Measurements from ENCODE around the gene NLRP3. TPM values are rescaled to one million over a fixed set of nuclear protein-coding genes. Genes with fewer than 3 reads are reported as not detected.

Gene NLRP3
- total and polyA plus RNA-seq, 4 donors = 0.28 to 1.9 (median 0.61) TPM

GRCh38 chr1:247406014-247406656 is 9.8 kb upstream of the NLRP3 start:
- no peak overlapping the region for H3K27ac ChIP-seq (ENCODE audit: low read depth in 1 of 2, low read length in 2 of 2)
- DNase-seq (ENCODE audit: low spot score) = no peak
- WGBS = 90% methylated on average over 40 of the region's 40 CpGs
- H3K36me3 ChIP-seq (ENCODE audit: control insufficient read depth in 4 of 4, insufficient read depth in 3 of 4, low read depth in 1 of 4, low read length in 3 of 4) = no peaks in the 10 kb centered on the region
- H3K4me1 ChIP-seq (ENCODE audit: control insufficient read depth in 4 of 4, insufficient read depth in 4 of 4, low read length in 3 of 4) = no peaks in the 10 kb centered on the region
- no peak overlapping the region for H3K4me3 ChIP-seq (ENCODE audit: low read depth in 1 of 3, low read length in 3 of 3)
- no peaks in the 10 kb centered on the region for H3K27me3 ChIP-seq (ENCODE audit: control insufficient read depth in 4 of 4, insufficient read depth in 4 of 4, low read length in 3 of 4)
- no peaks in the 10 kb centered on the region for H3K9me3 ChIP-seq (ENCODE audit: control insufficient read depth in 4 of 4, low read length in 3 of 4)
- TF ChIP-seq GABPA (IDR thresholded peaks at IDR 0.05 in 1 of 2, conservative IDR thresholded peaks at IDR 0.05 in 1 of 2) = no peak
- no peak for TF ChIP-seq CTCF (IDR thresholded peaks at IDR 0.05; ENCODE audit: low read depth, low read length, missing input control)
- no peak for TF ChIP-seq NR2F2 (IDR thresholded peaks at IDR 0.05)
- no peak for TF ChIP-seq EGR1 (IDR thresholded peaks at IDR 0.05; ENCODE audit: low read depth in 2 of 2)
- TF ChIP-seq RAD21 (IDR thresholded peaks at IDR 0.05) = no peak
- TF ChIP-seq HNF4G (IDR thresholded peaks at IDR 0.05) = no peak
- TF ChIP-seq SP1 (IDR thresholded peaks at IDR 0.05) = no peak
- TF ChIP-seq YY1 (IDR thresholded peaks at IDR 0.05) = no peak
- TF ChIP-seq TAF1 (conservative IDR thresholded peaks at IDR 0.05) = no peak
- TF ChIP-seq ATF3 (IDR thresholded peaks at IDR 0.05) = no peak
- TF ChIP-seq HNF4A (conservative IDR thresholded peaks at IDR 0.05) = no peak
- no peak overlapping the region for H3K9ac ChIP-seq (ENCODE audit: low read depth in 1 of 2, low read length in 2 of 2)

- no peaks in the 10 kb centered on the region for H3K9me3 ChIP-seq (ENCODE audit: control insufficient read depth in 4 of 4, low read length in 3 of 4)
- H3K36me3 ChIP-seq (ENCODE audit: control insufficient read depth in 4 of 4, insufficient read depth in 3 of 4, low read depth in 1 of 4, low read length in 3 of 4) = no peaks in the 10 kb centered on the region
- WGBS = 65% methylated on average over 10 of the region's 10 CpGs
- no peak for TF ChIP-seq SP1 (IDR thresholded peaks at IDR 0.05)
- TF ChIP-seq JUND (IDR thresholded peaks at IDR 0.05) = no peak
- TF ChIP-seq REST (IDR thresholded peaks at IDR 0.05) = no peak
- no peak for TF ChIP-seq FOXA1 (IDR thresholded peaks at IDR 0.05)
- TF ChIP-seq EGR1 (IDR thresholded peaks at IDR 0.05; ENCODE audit: low read depth in 2 of 2) = no peak
- TF ChIP-seq HNF4A (conservative IDR thresholded peaks at IDR 0.05) = no peak
- no peak for TF ChIP-seq MAX (IDR thresholded peaks at IDR 0.05)
- TF ChIP-seq CTCF (IDR thresholded peaks at IDR 0.05; ENCODE audit: low read depth, low read length, missing input control) = no peak
- TF ChIP-seq HNF4G (IDR thresholded peaks at IDR 0.05) = no peak
- TF ChIP-seq ATF3 (IDR thresholded peaks at IDR 0.05) = no peak
- TF ChIP-seq GABPA (IDR thresholded peaks at IDR 0.05 in 1 of 2, conservative IDR thresholded peaks at IDR 0.05 in 1 of 2) = no peak
- TF ChIP-seq YY1 (IDR thresholded peaks at IDR 0.05) = no peak
- no peak for TF ChIP-seq FOXA2 (IDR thresholded peaks at IDR 0.05)
- TF ChIP-seq RXRA (IDR thresholded peaks at IDR 0.05) = no peak
- no peak for TF ChIP-seq TAF1 (conservative IDR thresholded peaks at IDR 0.05)
- DNase-seq (ENCODE audit: low spot score) = no peak
- H3K27ac ChIP-seq (ENCODE audit: low read depth in 1 of 2, low read length in 2 of 2) = no peak overlapping the region
- H3K9ac ChIP-seq (ENCODE audit: low read depth in 1 of 2, low read length in 2 of 2) = no peak overlapping the region
- no peaks in the 10 kb centered on the region for H3K4me1 ChIP-seq (ENCODE audit: control insufficient read depth in 4 of 4, insufficient read depth in 4 of 4, low read length in 3 of 4)
- no peaks in the 10 kb centered on the region for H3K27me3 ChIP-seq (ENCODE audit: control insufficient read depth in 4 of 4, insufficient read depth in 4 of 4, low read length in 3 of 4)
- no peak overlapping the region for H3K4me3 ChIP-seq (ENCODE audit: low read depth in 1 of 3, low read length in 3 of 3)
Measured at GRCh38 chr1:247407180-247407616, 8.8 kb upstream of the NLRP3 start.
